A549 (cell line): ENCODE measurements around the gene LRRC4C.

Experiments used
- CHD4 ChIP-seq: fragments of 200-600 bp; sonication (generic); IDR thresholded peaks from 2 replicates; pipeline ENCODE4 v1.6.1; 2016; ENCODE audit warnings: antibody characterized with exemption, mild to moderate bottlenecking, borderline replicate concordance
- MYC ChIP-seq: IDR thresholded peaks from 2 replicates; pipeline ENCODE4 v1.6.1; 2012; ENCODE audit warnings: mild to moderate bottlenecking, inconsistent platforms, low read length, improper control_type of control experiment, borderline replicate concordance
- NFE2L2 ChIP-seq: fragments of 150-350 bp; conservative IDR thresholded peaks from 2 replicates; pipeline ENCODE4 v1.6.1; 2014; ENCODE audit warnings: low read length
- NPAS2 ChIP-seq: fragments of 250-450 bp; sonication (Bioruptor Pico); IDR thresholded peaks from 2 replicates; pipeline ENCODE4 v1.8.0; 2022; ENCODE audit warnings: mild to moderate bottlenecking, moderate library complexity, borderline replicate concordance
- POLR2A ChIP-seq: IDR thresholded peaks from 2 replicates; pipeline ENCODE4 v1.6.1; 2012; ENCODE audit warnings: mild to moderate bottlenecking, low read length
- TP53 ChIP-seq: fragments of 250-450 bp; sonication (Bioruptor Pico); IDR thresholded peaks from 2 replicates; pipeline ENCODE4 v1.5.0; 2021; ENCODE audit warnings: mild to moderate bottlenecking, moderate library complexity
- TF ChIP-seq, protein P1 (sequence below): fragments of 200-600 bp; sonication (generic); IDR thresholded peaks from 2 replicates; pipeline ENCODE4 v1.6.1; 2016; ENCODE audit warnings: antibody characterized with exemption, mild to moderate bottlenecking, moderate library complexity
- TF ChIP-seq, protein P2 (sequence below): fragments of 150-350 bp; IDR thresholded peaks from 2 replicates; pipeline ENCODE4 v1.6.1; 2014; ENCODE audit warnings: low read depth, mild to moderate bottlenecking, low read length
- TF ChIP-seq, protein P3 (sequence below): fragments of >200 bp; sonication (Bioruptor Twin); formaldehyde crosslinking; IDR thresholded peaks from 3 replicates; pipeline ENCODE4 v1.5.1; 2016
- TF ChIP-seq, protein P4 (sequence below): fragments of >200 bp; sonication (Bioruptor Twin); formaldehyde crosslinking; IDR thresholded peaks from 3 replicates; pipeline ENCODE4 v1.6.1; 2016

DNA sequence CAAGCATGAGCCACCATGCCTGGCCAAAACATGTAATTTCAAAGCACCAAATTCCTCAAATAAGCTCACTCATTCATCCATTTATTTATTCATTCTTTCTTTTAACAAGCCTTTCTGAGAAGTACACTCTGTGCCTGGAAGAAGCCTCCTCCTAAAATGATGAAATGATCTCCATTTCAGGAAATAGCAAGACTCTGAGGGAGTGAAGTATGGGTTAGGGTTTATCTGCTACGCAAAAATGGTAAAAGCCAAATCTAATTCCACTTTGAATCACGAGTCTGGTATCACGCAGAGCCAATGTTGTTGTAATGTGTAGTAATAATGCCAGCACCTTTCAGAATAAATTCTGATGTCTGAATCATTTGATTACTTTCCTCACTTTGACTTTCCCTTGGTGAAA is 1041.8 kb downstream of the LRRC4C start:
- TF ChIP-seq, protein P1, sequence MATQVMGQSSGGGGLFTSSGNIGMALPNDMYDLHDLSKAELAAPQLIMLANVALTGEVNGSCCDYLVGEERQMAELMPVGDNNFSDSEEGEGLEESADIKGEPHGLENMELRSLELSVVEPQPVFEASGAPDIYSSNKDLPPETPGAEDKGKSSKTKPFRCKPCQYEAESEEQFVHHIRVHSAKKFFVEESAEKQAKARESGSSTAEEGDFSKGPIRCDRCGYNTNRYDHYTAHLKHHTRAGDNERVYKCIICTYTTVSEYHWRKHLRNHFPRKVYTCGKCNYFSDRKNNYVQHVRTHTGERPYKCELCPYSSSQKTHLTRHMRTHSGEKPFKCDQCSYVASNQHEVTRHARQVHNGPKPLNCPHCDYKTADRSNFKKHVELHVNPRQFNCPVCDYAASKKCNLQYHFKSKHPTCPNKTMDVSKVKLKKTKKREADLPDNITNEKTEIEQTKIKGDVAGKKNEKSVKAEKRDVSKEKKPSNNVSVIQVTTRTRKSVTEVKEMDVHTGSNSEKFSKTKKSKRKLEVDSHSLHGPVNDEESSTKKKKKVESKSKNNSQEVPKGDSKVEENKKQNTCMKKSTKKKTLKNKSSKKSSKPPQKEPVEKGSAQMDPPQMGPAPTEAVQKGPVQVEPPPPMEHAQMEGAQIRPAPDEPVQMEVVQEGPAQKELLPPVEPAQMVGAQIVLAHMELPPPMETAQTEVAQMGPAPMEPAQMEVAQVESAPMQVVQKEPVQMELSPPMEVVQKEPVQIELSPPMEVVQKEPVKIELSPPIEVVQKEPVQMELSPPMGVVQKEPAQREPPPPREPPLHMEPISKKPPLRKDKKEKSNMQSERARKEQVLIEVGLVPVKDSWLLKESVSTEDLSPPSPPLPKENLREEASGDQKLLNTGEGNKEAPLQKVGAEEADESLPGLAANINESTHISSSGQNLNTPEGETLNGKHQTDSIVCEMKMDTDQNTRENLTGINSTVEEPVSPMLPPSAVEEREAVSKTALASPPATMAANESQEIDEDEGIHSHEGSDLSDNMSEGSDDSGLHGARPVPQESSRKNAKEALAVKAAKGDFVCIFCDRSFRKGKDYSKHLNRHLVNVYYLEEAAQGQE: no peak
- no peak for TF ChIP-seq CHD4
- no peak for TF ChIP-seq MYC
- TF ChIP-seq TP53 (CRISPR knock-in tag): no peak
- TF ChIP-seq, protein P2, sequence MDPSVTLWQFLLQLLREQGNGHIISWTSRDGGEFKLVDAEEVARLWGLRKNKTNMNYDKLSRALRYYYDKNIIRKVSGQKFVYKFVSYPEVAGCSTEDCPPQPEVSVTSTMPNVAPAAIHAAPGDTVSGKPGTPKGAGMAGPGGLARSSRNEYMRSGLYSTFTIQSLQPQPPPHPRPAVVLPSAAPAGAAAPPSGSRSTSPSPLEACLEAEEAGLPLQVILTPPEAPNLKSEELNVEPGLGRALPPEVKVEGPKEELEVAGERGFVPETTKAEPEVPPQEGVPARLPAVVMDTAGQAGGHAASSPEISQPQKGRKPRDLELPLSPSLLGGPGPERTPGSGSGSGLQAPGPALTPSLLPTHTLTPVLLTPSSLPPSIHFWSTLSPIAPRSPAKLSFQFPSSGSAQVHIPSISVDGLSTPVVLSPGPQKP: no peak
- no peak for TF ChIP-seq POLR2A
- TF ChIP-seq NFE2L2: no peak
- TF ChIP-seq, protein P3, sequence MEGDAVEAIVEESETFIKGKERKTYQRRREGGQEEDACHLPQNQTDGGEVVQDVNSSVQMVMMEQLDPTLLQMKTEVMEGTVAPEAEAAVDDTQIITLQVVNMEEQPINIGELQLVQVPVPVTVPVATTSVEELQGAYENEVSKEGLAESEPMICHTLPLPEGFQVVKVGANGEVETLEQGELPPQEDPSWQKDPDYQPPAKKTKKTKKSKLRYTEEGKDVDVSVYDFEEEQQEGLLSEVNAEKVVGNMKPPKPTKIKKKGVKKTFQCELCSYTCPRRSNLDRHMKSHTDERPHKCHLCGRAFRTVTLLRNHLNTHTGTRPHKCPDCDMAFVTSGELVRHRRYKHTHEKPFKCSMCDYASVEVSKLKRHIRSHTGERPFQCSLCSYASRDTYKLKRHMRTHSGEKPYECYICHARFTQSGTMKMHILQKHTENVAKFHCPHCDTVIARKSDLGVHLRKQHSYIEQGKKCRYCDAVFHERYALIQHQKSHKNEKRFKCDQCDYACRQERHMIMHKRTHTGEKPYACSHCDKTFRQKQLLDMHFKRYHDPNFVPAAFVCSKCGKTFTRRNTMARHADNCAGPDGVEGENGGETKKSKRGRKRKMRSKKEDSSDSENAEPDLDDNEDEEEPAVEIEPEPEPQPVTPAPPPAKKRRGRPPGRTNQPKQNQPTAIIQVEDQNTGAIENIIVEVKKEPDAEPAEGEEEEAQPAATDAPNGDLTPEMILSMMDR: no peak
- no peak for TF ChIP-seq NPAS2 (CRISPR knock-in tag)
- TF ChIP-seq, protein P4, sequence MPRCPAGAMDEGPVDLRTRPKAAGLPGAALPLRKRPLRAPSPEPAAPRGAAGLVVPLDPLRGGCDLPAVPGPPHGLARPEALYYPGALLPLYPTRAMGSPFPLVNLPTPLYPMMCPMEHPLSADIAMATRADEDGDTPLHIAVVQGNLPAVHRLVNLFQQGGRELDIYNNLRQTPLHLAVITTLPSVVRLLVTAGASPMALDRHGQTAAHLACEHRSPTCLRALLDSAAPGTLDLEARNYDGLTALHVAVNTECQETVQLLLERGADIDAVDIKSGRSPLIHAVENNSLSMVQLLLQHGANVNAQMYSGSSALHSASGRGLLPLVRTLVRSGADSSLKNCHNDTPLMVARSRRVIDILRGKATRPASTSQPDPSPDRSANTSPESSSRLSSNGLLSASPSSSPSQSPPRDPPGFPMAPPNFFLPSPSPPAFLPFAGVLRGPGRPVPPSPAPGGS: no peak
